GM23338 (cell line): ENCODE measurements around the gene ARHGAP4. TPM values are rescaled to one million over a fixed set of nuclear protein-coding genes. Genes with fewer than 3 reads are reported as not detected.

ENCODE experiments used
- ATAC-seq: fragments of 200-7000 bp; cut with Tn5 transposase; 3 replicates; pipeline ENCODE4 v1.9.1; 2020
- DNase-seq: peaks from one replicate; pipeline ENCODE4 v3.0.0-alpha.2; 2015; ENCODE audit warnings: low spot score
- H2AFZ ChIP-seq: fragments of 200-600 bp; sonication (generic); 2 replicates; pipeline ENCODE4 v1.8.0; 2016; ENCODE audit warnings: antibody characterized with exemption, mild to moderate bottlenecking, moderate library complexity
- H3F3A ChIP-seq: fragments of 200-600 bp; sonication (generic); replicated peaks from 2 replicates; pipeline ENCODE4 v1.8.0; 2017; ENCODE audit warnings: antibody characterized with exemption, mixed run types, low read depth
- H3K27ac ChIP-seq: fragments of 200-600 bp; sonication (generic); 2 replicates; pipeline ENCODE4 v1.6.1; 2016; ENCODE audit warnings: low read depth
- H3K27me3 ChIP-seq: fragments of 200-600 bp; sonication (generic); 2 replicates; pipeline ENCODE4 v1.8.0; 2016; ENCODE audit warnings: mild to moderate bottlenecking, mixed run types, moderate library complexity; ENCODE audit not compliant: insufficient read depth
- H3K36me3 ChIP-seq: fragments of 200-600 bp; sonication (generic); 2 replicates; pipeline ENCODE4 v1.8.0; 2016; ENCODE audit warnings: mild to moderate bottlenecking; ENCODE audit not compliant: insufficient read depth
- H3K4me1 ChIP-seq: fragments of 200-600 bp; sonication (generic); 2 replicates; pipeline ENCODE4 v1.8.0; 2016; ENCODE audit warnings: mild to moderate bottlenecking, moderate library complexity; ENCODE audit not compliant: insufficient read depth
- H3K4me2 ChIP-seq: fragments of 200-600 bp; sonication (generic); 2 replicates; pipeline ENCODE4 v1.7.1; 2017; ENCODE audit warnings: mixed run types
- H3K4me3 ChIP-seq: fragments of 200-600 bp; sonication (generic); 2 replicates; pipeline ENCODE4 v1.6.1; 2016; ENCODE audit warnings: mixed run types
- H3K79me2 ChIP-seq: fragments of 200-600 bp; sonication (generic); replicated peaks from 2 replicates; pipeline ENCODE4 v1.8.0; 2017; ENCODE audit warnings: mild to moderate bottlenecking; ENCODE audit not compliant: insufficient read depth
- H3K9me2 ChIP-seq: fragments of 200-600 bp; sonication (generic); 2 replicates; pipeline ENCODE4 v1.8.0; 2017; ENCODE audit not compliant: insufficient read depth
- H4K20me1 ChIP-seq: fragments of 200-600 bp; sonication (generic); replicated peaks from 2 replicates; pipeline ENCODE4 v1.8.0; 2017; ENCODE audit warnings: mild to moderate bottlenecking; ENCODE audit not compliant: insufficient read depth
- H3K27ac Mint-ChIP-seq: 2 replicates; pipeline ENCODE4 v1.8.0; 2020; ENCODE audit warnings: inconsistent platforms, mild to moderate bottlenecking, moderate library complexity, mixed read lengths
- H3K27me3 Mint-ChIP-seq: 3 replicates; pipeline ENCODE4 v1.8.0; 2022; ENCODE audit warnings: low read depth, mild to moderate bottlenecking, moderate library complexity, mixed read lengths, inconsistent platforms; ENCODE audit not compliant: insufficient read depth, poor library complexity
- H3K36me3 Mint-ChIP-seq: 3 replicates; pipeline ENCODE4 v1.8.0; 2021; ENCODE audit warnings: low read depth, mild to moderate bottlenecking, inconsistent platforms, moderate library complexity, mixed read lengths
- H3K4me1 Mint-ChIP-seq: 3 replicates; pipeline ENCODE4 v1.8.0; 2020; ENCODE audit warnings: mild to moderate bottlenecking, inconsistent platforms, mixed read lengths
- H3K4me3 Mint-ChIP-seq: 3 replicates; pipeline ENCODE4 v1.8.0; 2021; ENCODE audit warnings: moderate library complexity, mild to moderate bottlenecking, inconsistent platforms, mixed read lengths
- H3K9me3 Mint-ChIP-seq: 3 replicates; pipeline ENCODE4 v1.8.0; 2020; ENCODE audit warnings: moderate library complexity, mild to moderate bottlenecking, inconsistent platforms, mixed read lengths
- CREB1 ChIP-seq: fragments of 250-450 bp; sonication (Bioruptor Pico); IDR thresholded peaks from 2 replicates; pipeline ENCODE4 v1.5.0; 2020; ENCODE audit warnings: low read depth, mild to moderate bottlenecking, moderate library complexity
- EZH2 ChIP-seq: fragments of 200-600 bp; sonication (generic); IDR thresholded peaks from one replicate; pipeline ENCODE4 v1.8.0; 2017; ENCODE audit warnings: antibody characterized with exemption, mild to moderate bottlenecking, low read depth; ENCODE audit not compliant: unreplicated experiment
- EZH2phosphoT487 ChIP-seq: fragments of 200-600 bp; sonication (generic); IDR thresholded peaks from one replicate; pipeline ENCODE4 v1.8.1; 2018; ENCODE audit warnings: antibody characterized with exemption; ENCODE audit not compliant: unreplicated experiment
- JUNB ChIP-seq: IDR thresholded peaks from one replicate; pipeline ENCODE4 v1.6.1; 2016; ENCODE audit warnings: antibody characterized with exemption; ENCODE audit not compliant: unreplicated experiment
- NANOG ChIP-seq: IDR thresholded peaks from 2 replicates; pipeline ENCODE4 v1.6.1; 2016; ENCODE audit warnings: antibody characterized with exemption, borderline replicate concordance
- POLR2AphosphoS5 ChIP-seq: IDR thresholded peaks from 2 replicates; pipeline ENCODE4 v1.6.1; 2016; ENCODE audit warnings: antibody characterized with exemption, low read depth
- REST ChIP-seq: IDR thresholded peaks from one replicate; pipeline ENCODE4 v1.6.1; 2018; ENCODE audit warnings: antibody characterized with exemption; ENCODE audit not compliant: unreplicated experiment
- STAT1 ChIP-seq: IDR thresholded peaks from one replicate; pipeline ENCODE4 v1.6.1; 2016; ENCODE audit warnings: antibody characterized with exemption; ENCODE audit not compliant: unreplicated experiment
- ZNF331 ChIP-seq: fragments of 250-450 bp; sonication (Bioruptor Pico); IDR thresholded peaks from 2 replicates; pipeline ENCODE4 v1.5.0; 2020; ENCODE audit warnings: low read depth, mild to moderate bottlenecking, moderate library complexity
- polyA plus RNA-seq: library from polyadenylated mRNA; unstranded; fragments of >200 nt; fragmentation: Nextera tagmentation; extraction: Ambion mirVana; gene quantifications from 2 replicates; pipeline ENCODE4 v1.2.1, GENCODE V29; 2016
- total RNA-seq: library from RNA; depleted of rRNA; stranded (reverse); fragments of >200 nt; shearing (Covaris generic); gene quantifications from 2 replicates; pipeline ENCODE4 v1.2.3, GENCODE V29; 2014

The ARHGAP4 gene
- total and polyA plus RNA-seq, 2 experiments from 2014 or later: 21.5 to 59.5 TPM

GRCh38 chrX:153950127-153950526 lies 24.1 kb upstream of the ARHGAP4 start (continued):
- TF ChIP-seq STAT1: no peak
- TF ChIP-seq EZH2phosphoT487: no peak
- no peak for TF ChIP-seq EZH2
- no peak for TF ChIP-seq REST
- no peak for TF ChIP-seq POLR2AphosphoS5
- TF ChIP-seq CREB1 (CRISPR knock-in tag): no peak
- no peak for TF ChIP-seq JUNB

DNA sequence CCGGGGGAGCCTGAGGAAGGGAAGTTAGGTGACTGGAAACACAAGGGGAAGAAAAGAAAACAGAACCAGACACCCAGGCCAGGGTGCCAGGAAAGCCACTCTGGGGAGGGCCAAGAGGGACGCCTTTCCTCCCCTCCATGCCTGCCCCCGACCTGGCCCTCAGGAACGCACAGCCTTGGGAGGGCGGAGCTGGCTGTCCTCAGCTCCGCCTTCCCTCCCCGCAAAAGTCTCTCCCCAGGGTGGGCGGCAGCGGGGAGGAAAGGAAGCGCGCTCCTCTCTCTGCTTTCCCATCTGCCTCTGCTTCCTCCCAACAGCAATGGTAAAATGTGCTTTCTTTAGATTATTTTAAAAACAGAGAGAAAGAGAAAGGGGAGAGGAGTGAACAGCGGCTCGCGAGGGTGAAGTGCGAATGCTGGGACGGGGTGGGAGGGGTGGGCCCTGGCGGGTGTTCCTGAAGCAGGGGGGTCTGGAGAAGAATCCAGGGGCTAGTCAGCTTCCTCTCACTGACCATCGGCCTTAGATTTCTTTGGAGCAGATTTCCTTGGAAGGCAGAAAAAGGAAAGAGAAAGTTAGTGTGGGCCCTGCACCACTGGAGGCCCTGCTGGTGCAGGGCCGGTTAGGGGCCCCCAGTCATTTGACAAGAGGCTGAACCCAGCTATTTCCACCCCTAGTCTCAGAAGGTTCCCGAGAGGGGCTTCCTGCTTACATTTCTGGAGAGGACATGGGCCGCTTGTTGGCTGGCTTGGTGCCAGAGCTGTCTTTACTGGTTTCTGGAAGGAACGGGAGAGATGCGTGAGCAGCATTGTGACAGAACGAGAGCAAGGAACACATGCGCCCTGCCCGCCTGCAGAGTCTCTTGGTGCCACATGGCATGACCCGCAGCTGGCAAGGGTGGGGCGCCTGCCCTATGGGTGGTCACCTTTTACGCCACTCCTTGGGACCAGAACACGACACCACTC lies 23.1 kb upstream of the ARHGAP4 start:
- ATAC-seq (peak; percentile 6; the same call in 2 of the 3 replicates), DNase-seq (peak; percentile 25)
- Histone ChIP-seq H3F3A (no peaks in the 10 kb centered on the region), H3K79me2 (no peaks in the 10 kb centered on the region), H2AFZ (no peak overlapping the region), H3K9me2 (no peaks in the 10 kb centered on the region), H4K20me1 (no peaks in the 10 kb centered on the region), H3K36me3 (no peaks in the 10 kb centered on the region; the same call in 1 of the 2 replicates), H3K4me3 (no peak overlapping the region), H3K4me2 (no peak overlapping the region), H3K27me3 (no peaks in the 10 kb centered on the region), H3K27ac (peak overlapping the region; percentile 84; the same call in 1 of the 2 replicates), H3K4me1 (no peaks in the 10 kb centered on the region; the same call in 1 of the 2 replicates)
- peaks cover 46% of the 10 kb centered on the region for H3K36me3 Mint-ChIP-seq
- peak overlapping the region; percentile 23; the same call in 1 of the 3 replicates for H3K4me3 Mint-ChIP-seq
- no peaks in the 10 kb centered on the region for H3K9me3 Mint-ChIP-seq
- no peak for TF ChIP-seq ZNF331 (CRISPR knock-in tag)
- H3K27ac Mint-ChIP-seq: no peak overlapping the region; the same call in 1 of the 2 replicates
- peaks cover 5% of the 10 kb centered on the region for H3K27me3 Mint-ChIP-seq
- peaks cover 20% of the 10 kb centered on the region for H3K4me1 Mint-ChIP-seq

GRCh38 chrX:153948002-153948466 lies 22.0 kb upstream of the ARHGAP4 start:
- DNase-seq: no peak
- peaks cover 40% of the 10 kb centered on the region for H3K36me3 Mint-ChIP-seq
- peak overlapping the region; percentile 43; the same call in 1 of the 3 replicates for H3K4me3 Mint-ChIP-seq
- H4K20me1 ChIP-seq: no peaks in the 10 kb centered on the region
- H3K4me3 ChIP-seq: no peak overlapping the region
- peaks cover 5% of the 10 kb centered on the region for H3K27me3 Mint-ChIP-seq
- no peaks in the 10 kb centered on the region for H3F3A ChIP-seq
- no peaks in the 10 kb centered on the region; the same call in 1 of the 2 replicates for H3K36me3 ChIP-seq
- H3K9me3 Mint-ChIP-seq: no peaks in the 10 kb centered on the region
- ATAC-seq: no peak
- no peaks in the 10 kb centered on the region for H3K9me2 ChIP-seq
- no peak overlapping the region for H2AFZ ChIP-seq
- peaks cover 22% of the 10 kb centered on the region for H3K4me1 Mint-ChIP-seq
- H3K27ac Mint-ChIP-seq: peak overlapping the region; percentile 95
- no peaks in the 10 kb centered on the region for H3K27me3 ChIP-seq
- H3K79me2 ChIP-seq: no peaks in the 10 kb centered on the region
- H3K4me2 ChIP-seq: no peak overlapping the region
- peak overlapping the region; percentile 84 for H3K27ac ChIP-seq
- no peaks in the 10 kb centered on the region; the same call in 1 of the 2 replicates for H3K4me1 ChIP-seq
- TF ChIP-seq EZH2phosphoT487 (no peak), ZNF331 (CRISPR knock-in tag) (no peak), STAT1 (no peak), CREB1 (CRISPR knock-in tag) (no peak), NANOG (no peak), EZH2 (no peak), REST (no peak)
